Progenitor cell of endocrine pancreas (in vitro differentiated cells): ENCODE data around the gene ETF1. TPM values are rescaled to one million over a fixed set of nuclear protein-coding genes. Genes with fewer than 3 reads are reported as not detected.

Experiments used
- DNase-seq: peaks from one replicate; pipeline ENCODE4 v3.0.0; 2021; ENCODE audit warnings: low spot score; ENCODE audit not compliant: unreplicated experiment
- H3K27ac Mint-ChIP-seq: 2 replicates; pipeline ENCODE4 v1.8.0; 2021; ENCODE audit warnings: mild to moderate bottlenecking, moderate library complexity, mixed read lengths
- H3K27me3 Mint-ChIP-seq: 2 replicates; pipeline ENCODE4 v1.8.0; 2021; ENCODE audit warnings: mixed read lengths
- H3K36me3 Mint-ChIP-seq: 2 replicates; pipeline ENCODE4 v1.8.0; 2022; ENCODE audit warnings: mixed read lengths; ENCODE audit not compliant: insufficient read depth
- H3K4me1 Mint-ChIP-seq: 2 replicates; pipeline ENCODE4 v1.8.0; 2021; ENCODE audit warnings: low read depth, mixed read lengths
- H3K4me3 Mint-ChIP-seq: 2 replicates; pipeline ENCODE4 v1.8.0; 2021; ENCODE audit warnings: low read depth, mild to moderate bottlenecking, moderate library complexity, mixed read lengths
- H3K9me3 Mint-ChIP-seq: 2 replicates; pipeline ENCODE4 v1.8.0; 2021; ENCODE audit warnings: low read depth, mixed read lengths
- CTCF ChIP-seq: fragments of 200-600 bp; sonication (generic); IDR thresholded peaks from one replicate; pipeline ENCODE4 v1.5.0; 2021; ENCODE audit warnings: antibody characterized with exemption, mild to moderate bottlenecking; ENCODE audit not compliant: unreplicated experiment
- total RNA-seq: library from RNA; stranded (reverse); gene quantifications from 2 replicates; pipeline ENCODE4 v1.2.1, GENCODE V29; 2021

The ETF1 gene
- total RNA-seq, 1 donor from 2014 or later: 73.1 TPM

GRCh38 chr5:138464388-138465260 is 78.4 kb downstream of the ETF1 start:
- Mint-ChIP-seq H3K4me1 (peaks cover 12% of the 10 kb centered on the region), H3K9me3 (no peaks in the 10 kb centered on the region), H3K27me3 (peaks cover 16% of the 10 kb centered on the region), H3K27ac (peak overlapping the region; percentile 96), H3K4me3 (peak overlapping the region; percentile 81), H3K36me3 (peaks cover 13% of the 10 kb centered on the region)
- peak; percentile 29 for TF ChIP-seq CTCF
- DNase-seq: peak; percentile 89

- Mint-ChIP-seq H3K4me3 (peak overlapping the region; percentile 81), H3K9me3 (no peaks in the 10 kb centered on the region), H3K27me3 (peaks cover 17% of the 10 kb centered on the region), H3K4me1 (peaks cover 12% of the 10 kb centered on the region), H3K27ac (peak overlapping the region; percentile 98), H3K36me3 (peaks cover 13% of the 10 kb centered on the region)
- peak; percentile 90 for TF ChIP-seq CTCF
- peak; percentile 91 for DNase-seq
Measured at GRCh38 chr5:138464008-138464387, 79.0 kb downstream of the ETF1 start.

GRCh38 chr5:138463419-138464007 is 79.5 kb downstream of the ETF1 start:
- Mint-ChIP-seq H3K4me3 (peak overlapping the region; percentile 81), H3K9me3 (no peaks in the 10 kb centered on the region), H3K27me3 (peaks cover 19% of the 10 kb centered on the region), H3K4me1 (peaks cover 12% of the 10 kb centered on the region), H3K36me3 (peaks cover 11% of the 10 kb centered on the region), H3K27ac (peak overlapping the region; percentile 98)
- TF ChIP-seq CTCF: no peak
- DNase-seq: no peak

GRCh38 chr5:138461343-138462125 is 81.5 kb downstream of the ETF1 start:
- DNase-seq: no peak
- Mint-ChIP-seq H3K27me3 (peaks cover 15% of the 10 kb centered on the region), H3K36me3 (no peaks in the 10 kb centered on the region), H3K4me1 (peaks cover 2% of the 10 kb centered on the region), H3K9me3 (no peaks in the 10 kb centered on the region), H3K27ac (no peak overlapping the region), H3K4me3 (no peak overlapping the region)
- no peak for TF ChIP-seq CTCF
